Measurements from ENCODE around the gene MB21D2. TPM values are rescaled to one million over a fixed set of nuclear protein-coding genes. Genes with fewer than 3 reads are reported as not detected.
A peak's percentile ranks its signal among the peaks of the same experiment; 100 is the strongest.

MB21D2 gene
- total RNA-seq, 1 donor from 2014 or later = 2.1 TPM

GRCh38 chr3:192928720-192929119 lies 11.1 kb upstream of the MB21D2 start:
- no peak for ATAC-seq
- no peak for DNase-seq (ENCODE audit: missing footprints)
- intact Hi-C loops (cut with DNase I) = no loop called here

DNA sequence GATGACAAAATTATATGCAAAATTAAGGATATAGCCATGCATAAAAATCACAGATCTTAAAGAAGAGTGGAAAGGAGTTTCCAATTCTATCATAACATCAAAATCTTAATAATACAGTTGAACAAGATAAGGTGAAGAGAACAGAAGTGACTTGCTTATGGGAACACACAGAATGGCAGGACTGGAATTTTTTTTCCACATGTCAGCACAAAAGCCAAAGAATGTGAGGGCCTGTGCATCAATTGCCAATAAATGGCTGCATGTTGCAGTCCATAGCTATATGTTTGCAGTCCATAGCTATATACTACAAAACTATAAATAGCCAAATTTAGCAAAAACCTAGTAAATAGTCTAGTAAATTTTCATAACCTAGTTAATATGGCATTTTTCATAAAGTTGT lies 10.4 kb upstream of the MB21D2 start:
- ATAC-seq (no peak), DNase-seq (ENCODE audit: missing footprints) (no peak)
- intact Hi-C loops (cut with DNase I) = no loop called here

- no peak for ATAC-seq
- intact Hi-C loops (cut with DNase I) = no loop called here
- DNase-seq (ENCODE audit: missing footprints) = no peak
Observed at GRCh38 chr3:192927016-192927415, 9.4 kb upstream of the MB21D2 start.

GRCh38 chr3:192923731-192924130 lies 6.1 kb upstream of the MB21D2 start:
- DNase-seq (ENCODE audit: missing footprints) = no peak
- intact Hi-C loops (cut with DNase I) = no loop called here
- no peak for ATAC-seq

GRCh38 chr3:192921793-192922192 lies 4.1 kb upstream of the MB21D2 start:
- intact Hi-C loops (cut with DNase I) = no loop called here
- ATAC-seq (no peak), DNase-seq (ENCODE audit: missing footprints) (no peak)

- ATAC-seq (no peak), DNase-seq (ENCODE audit: missing footprints) (no peak)
- intact Hi-C loops (cut with DNase I) = no loop called here
Observed at GRCh38 chr3:192920411-192920810, 2.8 kb upstream of the MB21D2 start.

GRCh38 chr3:192919901-192920300 lies 2.2 kb upstream of the MB21D2 start:
- DNase-seq (ENCODE audit: missing footprints) = peak; percentile 17
- ATAC-seq = no peak
- intact Hi-C loops (cut with DNase I) = loop anchor here (5.0 kb wide), 1 partner anchor 83 kb away; no protein-coding TSS in a partner anchor

GRCh38 chr3:192918275-192918588 lies 576 bp upstream of the MB21D2 start:
- intact Hi-C loops (cut with DNase I) = loop anchor here (5.0 kb wide), 1 partner anchor 81 kb away; no protein-coding TSS in a partner anchor
- no peak for DNase-seq (ENCODE audit: missing footprints)
- no peak for ATAC-seq

- DNase-seq (ENCODE audit: missing footprints) (peak; percentile 88), ATAC-seq (peak; percentile 63)
- intact Hi-C loops (cut with DNase I) = loop anchor here (2.0 to 5.0 kb wide), 3 partner anchors 80 to 124 kb away; no protein-coding TSS in a partner anchor
Observed at GRCh38 chr3:192917028-192917403, 640 bp downstream of the MB21D2 start.

GRCh38 chr3:192916371-192917027 lies 1.2 kb downstream of the MB21D2 start:
- intact Hi-C loops (cut with DNase I) = loop anchor here (2.0 to 5.0 kb wide), 3 partner anchors 79 to 124 kb away; no protein-coding TSS in a partner anchor
- ATAC-seq = no peak
- peak; percentile 70 for DNase-seq (ENCODE audit: missing footprints)

DNA sequence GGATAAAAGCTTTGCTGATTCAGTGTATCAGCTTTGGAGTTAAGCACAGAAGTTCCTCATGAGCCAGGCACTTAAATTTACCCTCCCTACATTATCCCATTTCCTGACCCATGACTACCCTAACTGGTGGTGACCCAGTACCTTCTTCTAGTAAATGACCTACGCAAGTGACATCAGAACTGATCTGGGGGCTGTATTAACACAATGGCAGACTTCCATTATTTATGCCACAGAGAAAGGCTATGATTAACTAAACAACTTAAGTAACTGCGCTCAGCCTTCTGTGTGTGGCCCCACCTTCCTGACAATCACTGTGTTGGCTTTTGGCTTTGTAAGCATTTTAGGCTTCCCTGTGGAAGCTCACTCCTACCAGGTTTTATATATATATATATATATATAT lies 1.9 kb downstream of the MB21D2 start:
- ATAC-seq (no peak), DNase-seq (ENCODE audit: missing footprints) (no peak)
- intact Hi-C loops (cut with DNase I) = loop anchor here (2.0 to 5.0 kb wide), 4 partner anchors 45 to 125 kb away; no protein-coding TSS in a partner anchor

- ATAC-seq (no peak), DNase-seq (ENCODE audit: missing footprints) (no peak)
- intact Hi-C loops (cut with DNase I) = loop anchor here (2.0 to 5.0 kb wide), 2 partner anchors 45 to 78 kb away; no protein-coding TSS in a partner anchor
Observed at GRCh38 chr3:192915304-192915703, 2.4 kb downstream of the MB21D2 start.

DNA sequence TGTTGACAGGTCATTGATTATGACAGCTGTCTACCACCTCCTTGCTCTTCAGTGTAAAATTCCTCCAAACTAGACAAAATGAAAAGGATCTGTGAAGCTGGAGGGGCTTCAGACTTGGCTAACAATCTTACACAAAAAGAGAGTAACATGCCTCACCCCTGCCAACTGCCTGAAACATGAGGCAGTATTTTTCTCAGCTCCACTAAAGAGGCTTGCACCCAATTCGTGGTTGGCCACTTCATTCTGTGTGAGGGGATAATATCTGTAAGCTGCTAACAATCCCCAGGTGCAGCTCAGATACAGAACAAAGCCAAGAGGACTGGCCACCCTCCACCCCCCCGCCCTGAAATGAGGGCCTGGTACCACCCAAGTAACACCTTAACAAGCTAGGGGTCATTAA lies 2.8 kb downstream of the MB21D2 start:
- no peak for DNase-seq (ENCODE audit: missing footprints)
- intact Hi-C loops (cut with DNase I) = loop anchor here (2.0 to 5.0 kb wide), 2 partner anchors 44 to 78 kb away; no protein-coding TSS in a partner anchor
- no peak for ATAC-seq

DNA sequence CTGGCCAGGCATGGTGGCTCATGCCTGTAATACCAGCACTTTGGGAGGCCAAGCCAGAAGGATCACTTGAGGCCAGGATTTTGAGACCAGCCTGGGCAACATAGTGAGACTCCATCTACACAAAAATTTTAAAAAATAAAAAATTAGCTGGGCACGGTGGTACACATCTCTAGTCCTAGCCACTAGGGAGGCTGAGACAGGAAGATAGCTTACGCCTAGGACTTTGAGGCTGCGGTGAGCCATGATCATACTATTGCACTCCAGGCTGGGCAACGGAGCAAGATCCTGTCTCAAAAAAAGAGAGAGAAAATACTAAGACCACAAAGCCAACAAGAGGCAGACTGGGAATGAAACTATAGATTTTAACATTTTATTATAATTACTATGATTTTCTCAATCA lies 4.1 kb downstream of the MB21D2 start:
- no peak for DNase-seq (ENCODE audit: missing footprints)
- intact Hi-C loops (cut with DNase I) = no loop called here
- ATAC-seq = no peak

GRCh38 chr3:192911293-192911692 lies 6.4 kb downstream of the MB21D2 start:
- intact Hi-C loops (cut with DNase I) = no loop called here
- no peak for DNase-seq (ENCODE audit: missing footprints)
- ATAC-seq = no peak

GRCh38 chr3:192907784-192908183 lies 9.9 kb downstream of the MB21D2 start:
- intact Hi-C loops (cut with DNase I) = no loop called here
- no peak for DNase-seq (ENCODE audit: missing footprints)
- ATAC-seq = no peak

DNA sequence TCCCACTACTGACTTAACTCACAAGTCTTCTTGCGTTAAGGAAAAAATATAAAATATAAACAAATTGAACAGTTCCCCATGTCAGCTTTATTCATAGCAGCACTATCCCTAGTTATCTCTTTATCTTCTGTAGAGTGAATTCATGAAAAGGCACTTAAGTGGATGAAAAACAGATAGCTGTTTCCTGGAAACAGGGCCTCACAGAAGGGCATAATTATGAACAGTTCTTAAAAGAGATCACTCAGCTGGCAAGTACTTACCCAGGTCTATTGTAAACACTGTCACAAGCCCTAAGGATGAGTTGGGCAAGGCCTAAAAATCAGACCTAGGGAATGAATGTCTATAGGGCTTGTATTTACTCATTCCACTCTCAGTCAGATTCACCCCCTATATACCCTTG lies 10.7 kb downstream of the MB21D2 start:
- ATAC-seq = no peak
- intact Hi-C loops (cut with DNase I) = no loop called here

GRCh38 chr3:192905980-192906678 lies 11.5 kb downstream of the MB21D2 start:
- intact Hi-C loops (cut with DNase I) = no loop called here
- ATAC-seq (no peak), DNase-seq (ENCODE audit: missing footprints) (no peak)

More for the DNA sequence above, 10.7 kb downstream of the MB21D2 start:
- DNase-seq (ENCODE audit: missing footprints) = no peak

GRCh38 chr3:192904632-192905289 lies 12.9 kb downstream of the MB21D2 start:
- DNase-seq (ENCODE audit: missing footprints) (no peak), ATAC-seq (no peak)
- intact Hi-C loops (cut with DNase I) = no loop called here

DNA sequence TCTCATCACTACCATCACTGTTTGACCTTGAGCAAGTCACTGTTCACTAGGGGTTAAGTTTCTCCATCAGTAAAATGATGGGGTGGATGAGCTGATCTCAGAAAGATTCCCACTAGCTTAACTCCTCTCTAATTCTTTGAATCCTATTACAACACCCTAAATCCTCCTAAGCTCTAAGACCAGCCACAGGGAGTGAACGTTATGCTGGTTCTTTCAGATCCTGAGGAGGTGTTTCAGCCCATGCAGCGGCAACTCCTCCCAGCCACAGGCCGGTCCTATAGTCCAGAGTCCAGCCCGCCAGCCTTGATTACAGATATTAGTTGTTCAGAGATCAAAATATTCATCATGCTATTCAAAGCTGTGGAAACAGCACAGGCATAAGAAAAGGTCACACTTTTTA lies 15.1 kb downstream of the MB21D2 start:
- intact Hi-C loops (cut with DNase I) = no loop called here
- ATAC-seq (no peak), DNase-seq (ENCODE audit: missing footprints) (no peak)

Data from Right ventricle myocardium inferior (tissue), 1 donor.